ENCODE measurements around the gene KLHL34.

GRCh38 chrX:21699136-21699535, 41.0 kb upstream of the KLHL34 start:
- TF ChIP-seq, protein P1, sequence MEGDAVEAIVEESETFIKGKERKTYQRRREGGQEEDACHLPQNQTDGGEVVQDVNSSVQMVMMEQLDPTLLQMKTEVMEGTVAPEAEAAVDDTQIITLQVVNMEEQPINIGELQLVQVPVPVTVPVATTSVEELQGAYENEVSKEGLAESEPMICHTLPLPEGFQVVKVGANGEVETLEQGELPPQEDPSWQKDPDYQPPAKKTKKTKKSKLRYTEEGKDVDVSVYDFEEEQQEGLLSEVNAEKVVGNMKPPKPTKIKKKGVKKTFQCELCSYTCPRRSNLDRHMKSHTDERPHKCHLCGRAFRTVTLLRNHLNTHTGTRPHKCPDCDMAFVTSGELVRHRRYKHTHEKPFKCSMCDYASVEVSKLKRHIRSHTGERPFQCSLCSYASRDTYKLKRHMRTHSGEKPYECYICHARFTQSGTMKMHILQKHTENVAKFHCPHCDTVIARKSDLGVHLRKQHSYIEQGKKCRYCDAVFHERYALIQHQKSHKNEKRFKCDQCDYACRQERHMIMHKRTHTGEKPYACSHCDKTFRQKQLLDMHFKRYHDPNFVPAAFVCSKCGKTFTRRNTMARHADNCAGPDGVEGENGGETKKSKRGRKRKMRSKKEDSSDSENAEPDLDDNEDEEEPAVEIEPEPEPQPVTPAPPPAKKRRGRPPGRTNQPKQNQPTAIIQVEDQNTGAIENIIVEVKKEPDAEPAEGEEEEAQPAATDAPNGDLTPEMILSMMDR (IDR thresholded peaks at IDR 0.05) = no peak
- TF ChIP-seq POLR2AphosphoS5 (IDR thresholded peaks at IDR 0.05) (no peak), POLR2A (IDR thresholded peaks at IDR 0.05) (no peak), EP300 (IDR thresholded peaks at IDR 0.05; ENCODE audit: low read depth) (no peak)
